ENCODE data around the gene CPA4.
A peak's percentile ranks its signal among the peaks of the same experiment; 100 is the strongest.

The CPA4 gene

GRCh38 chr7:130286881-130287280, 6.1 kb upstream of the CPA4 start:
- no peak for TF ChIP-seq CTCF (conservative IDR thresholded peaks at IDR 0.05; ENCODE audit: low read length)
- DNase-seq (ENCODE audit: low read depth) = no peak
- H3K4me3 ChIP-seq (ENCODE audit: low read length) = no peak overlapping the region

GRCh38 chr7:130288168-130288567, 4.8 kb upstream of the CPA4 start:
- no peak overlapping the region for H3K4me3 ChIP-seq (ENCODE audit: low read length)
- no peak for DNase-seq (ENCODE audit: low read depth)

GRCh38 chr7:130288829-130289228, 4.1 kb upstream of the CPA4 start:
- no peak for TF ChIP-seq CTCF (conservative IDR thresholded peaks at IDR 0.05; ENCODE audit: low read length)
- H3K4me3 ChIP-seq (ENCODE audit: low read length) = no peak overlapping the region
- DNase-seq (ENCODE audit: low read depth) = no peak

More at GRCh38 chr7:130288168-130288567, 4.8 kb upstream of the CPA4 start:
- no peak for TF ChIP-seq CTCF (conservative IDR thresholded peaks at IDR 0.05; ENCODE audit: low read length)

GRCh38 chr7:130289478-130289877, 3.5 kb upstream of the CPA4 start:
- no peak for TF ChIP-seq CTCF (conservative IDR thresholded peaks at IDR 0.05; ENCODE audit: low read length)
- DNase-seq (ENCODE audit: low read depth) = no peak
- H3K4me3 ChIP-seq (ENCODE audit: low read length) = no peak overlapping the region

- no peak overlapping the region for H3K4me3 ChIP-seq (ENCODE audit: low read length)
- peak; percentile 34 for DNase-seq (ENCODE audit: low read depth)
- TF ChIP-seq CTCF (conservative IDR thresholded peaks at IDR 0.05; ENCODE audit: low read length) = no peak
Observed at GRCh38 chr7:130290745-130291144, 2.2 kb upstream of the CPA4 start.

GRCh38 chr7:130293521-130293920, 560 bp downstream of the CPA4 start:
- no peak for TF ChIP-seq CTCF (conservative IDR thresholded peaks at IDR 0.05; ENCODE audit: low read length)
- no peak for DNase-seq (ENCODE audit: low read depth)
- H3K4me3 ChIP-seq (ENCODE audit: low read length) = no peak overlapping the region

GRCh38 chr7:130294314-130294713, 1.4 kb downstream of the CPA4 start:
- no peak overlapping the region for H3K4me3 ChIP-seq (ENCODE audit: low read length)
- no peak for TF ChIP-seq CTCF (conservative IDR thresholded peaks at IDR 0.05; ENCODE audit: low read length)
- DNase-seq (ENCODE audit: low read depth) = peak; percentile 89

All from AG10803 (cell line).